GM19395 (cell line): Measurements from ENCODE around the gene JAZF1.

Experiments
- ATAC-seq: cut with Tn5 transposase; IDR thresholded peaks from one replicate; pipeline ENCODE4 v1.9.1; 2021; ENCODE audit warnings: mild to moderate bottlenecking, moderate library complexity; ENCODE audit not compliant: unreplicated experiment

The JAZF1 gene

DNA sequence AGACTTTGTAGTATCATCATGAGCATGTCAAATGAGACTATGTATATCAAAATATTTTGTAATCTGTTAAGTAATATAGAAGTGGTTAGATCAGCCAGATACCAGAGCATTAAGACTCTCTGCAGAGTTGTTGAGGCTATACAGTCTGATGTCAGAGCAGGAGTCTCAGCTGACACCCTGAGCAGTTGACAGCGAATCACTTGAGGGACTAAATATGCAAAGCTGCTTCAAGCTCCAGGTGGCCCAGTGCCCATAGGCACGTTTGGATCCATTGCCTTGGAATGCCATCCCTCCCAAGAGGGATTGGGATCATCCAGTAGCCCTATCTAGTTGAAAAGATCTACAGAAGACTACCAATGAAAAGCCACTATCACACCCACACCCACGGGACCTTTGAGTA is 230.5 kb downstream of the JAZF1 start:
- no peak for ATAC-seq

DNA sequence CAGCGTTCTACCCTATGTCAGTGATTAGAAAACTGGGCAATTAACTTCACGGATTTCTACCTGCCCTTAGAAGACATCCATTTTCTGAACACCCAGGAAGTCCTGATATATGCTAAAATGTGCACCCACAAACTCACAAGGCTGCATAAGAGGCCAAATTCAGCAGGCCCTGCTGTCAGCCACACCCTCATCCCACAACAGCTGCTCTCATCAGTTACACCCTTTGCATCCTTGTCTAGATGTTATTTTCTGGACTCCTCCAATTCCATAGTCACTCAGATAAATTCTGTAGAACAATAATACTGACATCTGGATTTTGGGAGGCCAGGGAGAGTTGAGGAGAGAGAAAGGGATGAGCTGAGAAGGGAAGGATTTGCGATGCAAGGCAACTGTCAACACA is 231.7 kb downstream of the JAZF1 start:
- ATAC-seq, result no peak

DNA sequence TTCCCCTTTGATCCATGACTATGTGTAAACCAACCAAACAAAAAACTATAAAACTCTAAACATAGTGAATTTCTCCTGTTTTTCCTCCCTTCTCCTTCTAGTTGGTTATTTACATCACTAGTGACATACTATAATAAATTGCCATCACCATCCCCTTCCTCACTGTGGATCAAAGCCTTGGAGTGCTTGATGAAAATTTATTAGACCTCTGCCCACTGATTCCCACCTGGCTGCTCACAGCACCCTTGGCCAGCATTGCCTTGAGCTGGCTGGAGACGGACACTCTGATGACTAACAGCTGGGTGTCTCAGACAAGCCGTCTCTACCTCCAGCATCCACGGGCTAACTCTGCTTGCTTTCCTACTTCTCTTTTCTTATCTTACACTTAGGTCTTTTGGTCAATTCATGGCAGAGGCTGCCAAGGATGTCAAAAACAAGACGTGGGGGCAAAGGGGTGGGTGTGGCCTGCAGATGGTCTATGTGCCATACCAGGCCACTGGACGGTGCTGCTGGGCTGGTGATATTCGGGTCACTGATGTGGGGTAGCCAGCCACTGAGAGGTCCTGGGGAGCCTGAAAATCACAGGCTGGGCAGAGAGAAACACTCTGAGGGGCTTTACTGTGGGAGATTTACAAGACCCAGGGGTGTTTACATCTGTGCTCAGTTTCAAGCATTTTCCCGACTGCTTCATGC is 232.9 kb downstream of the JAZF1 start:
- no peak for ATAC-seq

DNA sequence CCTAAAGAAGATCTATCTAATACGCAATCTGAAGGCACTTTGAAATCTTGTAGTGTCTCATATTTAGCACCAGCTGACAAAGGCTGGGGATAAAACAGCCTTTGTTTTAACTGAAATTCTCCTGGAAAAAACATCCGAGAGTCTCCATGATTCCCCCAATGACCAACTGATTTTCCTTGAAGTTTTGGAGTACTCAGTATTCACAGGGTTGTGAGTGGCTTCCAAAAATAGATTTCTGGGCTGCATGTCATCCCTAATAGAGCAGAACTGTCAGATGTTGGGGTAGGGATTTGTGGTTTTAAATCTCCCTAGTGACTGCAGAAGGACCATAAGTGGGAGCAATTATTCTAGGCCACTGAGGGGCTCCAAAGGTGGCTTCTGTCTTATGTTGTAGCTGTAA is 234.2 kb downstream of the JAZF1 start:
- no peak for ATAC-seq

DNA sequence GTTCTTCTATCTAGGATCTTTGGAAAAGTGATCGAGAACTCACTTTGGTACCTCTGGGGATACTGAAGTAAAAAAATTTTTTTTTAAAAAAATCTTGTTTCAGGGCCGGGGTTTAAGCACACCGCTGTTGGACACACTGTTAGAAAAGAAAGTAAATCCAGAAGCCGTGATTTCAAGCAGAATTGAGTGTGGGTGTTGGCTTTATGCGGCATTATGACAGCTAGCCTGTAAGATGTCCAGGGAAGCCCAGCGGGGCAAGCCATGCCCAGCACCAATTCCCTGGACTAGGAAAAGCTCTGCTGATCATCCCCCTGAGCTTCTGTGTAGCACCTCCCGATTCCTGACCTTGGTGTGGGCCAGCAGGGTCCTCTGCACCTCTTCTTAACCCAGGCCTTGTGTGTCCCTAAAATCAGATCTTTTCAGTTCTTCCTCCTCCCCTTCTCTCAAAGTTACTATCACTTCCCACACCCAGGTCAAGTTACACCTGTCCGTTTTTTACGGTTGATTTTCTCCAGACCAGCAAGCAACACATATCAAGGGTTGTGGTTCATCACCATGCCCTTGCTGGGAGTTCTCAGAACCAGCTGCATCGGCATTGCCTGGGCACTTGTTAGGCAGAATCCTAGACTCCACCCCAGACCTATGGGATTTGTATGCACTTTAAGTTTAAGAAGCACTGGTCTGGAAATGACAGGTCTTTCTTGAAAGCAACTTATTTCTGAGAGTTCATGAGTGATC is 235.4 kb downstream of the JAZF1 start:
- no peak for ATAC-seq

DNA sequence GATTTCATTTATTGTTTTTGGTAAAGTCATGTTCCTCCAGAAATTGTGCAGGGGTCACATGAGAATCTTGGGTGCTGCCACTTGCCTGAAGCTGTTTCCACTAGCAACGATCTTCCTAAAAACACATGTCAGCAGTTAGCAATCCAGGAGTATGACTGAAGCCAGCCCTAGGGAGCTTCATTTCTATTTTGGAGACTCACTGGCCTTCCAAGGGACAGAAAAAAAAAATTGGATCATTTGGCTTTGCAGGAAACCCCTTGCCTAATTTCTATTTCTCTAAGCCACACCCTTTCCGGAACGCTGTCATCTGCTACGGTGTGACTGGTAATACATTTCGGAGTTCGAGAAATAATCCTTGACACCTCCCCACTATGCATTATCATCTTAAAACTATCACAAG is 236.0 kb downstream of the JAZF1 start:
- ATAC-seq, result no peak

DNA sequence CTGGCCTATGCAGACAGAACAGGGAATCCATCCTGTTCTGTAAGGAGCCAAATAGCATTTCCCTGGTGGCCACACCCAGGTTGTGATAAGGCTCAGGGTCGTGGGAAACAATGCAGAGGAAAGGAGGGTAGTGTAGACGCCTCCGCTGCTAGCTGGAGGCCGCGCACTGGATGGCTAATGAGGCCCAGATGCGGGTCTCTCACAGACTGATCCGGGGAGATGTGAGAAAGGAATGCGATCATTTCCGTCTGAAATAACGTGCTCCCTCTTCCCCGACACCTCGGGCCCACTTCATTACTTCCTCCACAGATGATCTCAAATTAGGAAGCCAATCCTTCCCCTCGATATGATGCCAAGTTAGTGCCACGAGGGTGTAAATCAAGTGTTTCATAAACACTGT is 237.4 kb downstream of the JAZF1 start:
- no peak for ATAC-seq

DNA sequence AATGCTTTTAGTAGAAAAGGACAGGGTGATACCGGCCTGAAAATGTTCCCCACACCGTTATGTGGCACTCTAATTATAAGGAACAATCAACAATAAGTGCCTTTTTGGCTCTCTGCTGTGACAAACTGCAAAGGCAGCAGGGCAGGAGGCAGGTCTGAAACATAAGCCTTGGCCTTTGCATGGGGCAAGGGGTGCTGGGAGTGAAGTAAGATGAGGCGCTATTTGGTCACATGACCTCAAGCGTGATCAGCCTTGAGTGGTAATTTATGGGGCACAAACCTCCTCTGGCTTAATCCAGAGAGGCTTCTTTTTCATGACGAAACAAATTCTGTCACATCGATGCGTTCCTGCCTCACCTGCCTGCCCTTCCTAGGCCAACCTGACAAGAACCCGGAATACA is 237.9 kb downstream of the JAZF1 start:
- ATAC-seq, result no peak

DNA sequence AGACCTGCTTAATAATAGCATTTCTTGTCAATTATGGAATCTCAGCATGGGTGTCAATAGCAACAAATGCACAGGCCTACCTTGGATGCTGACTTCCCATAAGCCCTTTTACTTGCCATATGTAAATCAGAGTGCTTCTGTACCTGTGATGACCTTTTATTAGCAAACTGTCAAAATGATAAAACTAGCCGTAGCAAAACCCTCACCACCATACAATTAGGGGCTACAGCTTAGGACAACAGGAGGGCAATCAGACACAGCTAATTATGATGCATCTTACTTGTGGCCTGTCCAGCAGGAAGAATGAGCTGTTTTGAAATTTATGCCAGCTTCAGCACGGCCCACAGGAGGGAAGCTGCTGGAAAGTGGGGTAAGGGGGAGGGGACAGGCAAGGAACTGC is 239.1 kb downstream of the JAZF1 start:
- no peak for ATAC-seq

DNA sequence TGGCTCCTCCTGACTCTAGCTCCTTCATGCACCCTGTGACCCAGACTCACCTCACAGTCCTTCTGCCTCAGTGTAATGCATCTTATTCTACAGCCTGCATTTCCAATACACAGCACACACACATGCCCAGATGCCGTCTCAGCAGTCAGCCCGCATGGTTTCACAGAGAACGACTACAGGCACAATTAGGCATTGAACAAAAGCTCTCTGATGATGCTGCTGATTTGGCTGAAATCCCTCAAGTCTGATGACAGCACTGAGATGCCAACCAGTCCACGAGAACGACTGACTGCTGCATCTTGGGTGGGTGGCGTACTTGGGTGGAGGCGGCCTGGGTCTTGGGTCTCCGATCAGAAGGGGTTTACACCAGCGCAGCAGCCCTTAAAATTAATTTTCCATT is 240.3 kb downstream of the JAZF1 start:
- ATAC-seq, result no peak

DNA sequence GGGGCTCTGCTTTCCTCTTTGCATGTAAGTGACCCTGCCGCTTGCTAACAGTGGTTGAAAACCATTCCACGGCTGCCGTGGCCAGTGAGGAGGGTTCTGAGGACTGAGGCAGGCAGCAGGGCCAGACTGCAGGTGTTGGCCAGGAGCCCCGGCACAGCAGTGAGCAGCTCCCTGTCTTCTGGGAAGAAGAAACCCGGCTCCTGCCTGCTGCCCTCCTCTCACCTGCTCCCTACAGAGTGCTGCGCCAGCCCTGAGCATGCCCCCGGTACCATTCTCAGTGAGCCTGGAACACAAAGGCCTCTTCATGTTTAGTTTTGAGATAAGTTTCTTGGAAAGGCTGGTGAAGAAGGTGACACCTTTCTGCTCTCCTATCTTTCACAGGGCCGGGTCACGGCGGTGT is 240.7 kb downstream of the JAZF1 start:
- no peak for ATAC-seq

DNA sequence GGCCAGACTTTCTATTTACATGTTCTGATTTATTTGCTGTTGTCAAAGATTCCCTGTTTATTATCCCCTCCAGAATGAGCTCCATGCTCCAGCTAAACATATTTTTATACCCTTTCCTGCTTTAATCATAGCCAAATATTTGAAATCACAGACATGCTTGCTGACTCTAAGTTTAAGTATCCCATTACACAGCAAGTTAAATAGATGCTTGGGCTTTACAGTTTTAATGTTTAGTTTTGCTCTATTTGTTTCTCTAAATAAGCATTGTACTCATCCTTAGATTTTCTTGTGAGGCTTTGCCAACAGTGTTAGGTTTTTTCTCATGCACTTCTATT is 243.9 kb downstream of the JAZF1 start:
- ATAC-seq, result no peak

DNA sequence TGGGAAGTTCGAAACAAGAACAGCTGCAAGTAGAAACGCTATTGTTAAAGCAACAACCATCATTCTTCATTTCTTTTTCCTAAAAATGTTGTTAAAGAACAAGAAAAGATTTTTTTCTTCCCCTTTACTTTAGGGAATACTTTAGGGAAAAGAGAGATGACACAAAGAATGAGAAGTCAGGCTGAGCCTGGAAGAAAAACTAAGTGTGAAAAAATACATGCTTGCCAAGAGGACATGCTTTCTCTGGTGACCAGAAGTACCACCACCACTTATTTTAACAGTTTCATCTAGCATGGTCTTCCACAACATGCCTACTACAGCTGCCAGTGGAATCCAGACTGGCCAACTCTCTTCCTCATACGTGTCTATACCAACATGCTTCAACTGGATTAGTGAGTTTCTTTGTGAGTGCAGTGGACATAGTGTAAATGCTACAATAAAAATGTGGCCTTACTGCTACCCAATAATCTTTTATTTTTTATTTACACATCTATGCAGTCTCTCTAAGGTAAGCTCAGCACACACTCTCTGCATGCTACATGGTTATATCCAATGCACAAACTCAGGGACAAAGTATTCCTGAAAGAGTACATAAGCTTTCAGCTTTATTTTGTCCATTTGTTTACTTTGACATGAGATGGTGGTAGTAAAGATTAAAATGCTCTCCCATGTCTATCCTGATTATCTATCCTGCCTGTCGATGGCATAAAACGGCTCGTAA is 244.4 kb downstream of the JAZF1 start:
- no peak for ATAC-seq

DNA sequence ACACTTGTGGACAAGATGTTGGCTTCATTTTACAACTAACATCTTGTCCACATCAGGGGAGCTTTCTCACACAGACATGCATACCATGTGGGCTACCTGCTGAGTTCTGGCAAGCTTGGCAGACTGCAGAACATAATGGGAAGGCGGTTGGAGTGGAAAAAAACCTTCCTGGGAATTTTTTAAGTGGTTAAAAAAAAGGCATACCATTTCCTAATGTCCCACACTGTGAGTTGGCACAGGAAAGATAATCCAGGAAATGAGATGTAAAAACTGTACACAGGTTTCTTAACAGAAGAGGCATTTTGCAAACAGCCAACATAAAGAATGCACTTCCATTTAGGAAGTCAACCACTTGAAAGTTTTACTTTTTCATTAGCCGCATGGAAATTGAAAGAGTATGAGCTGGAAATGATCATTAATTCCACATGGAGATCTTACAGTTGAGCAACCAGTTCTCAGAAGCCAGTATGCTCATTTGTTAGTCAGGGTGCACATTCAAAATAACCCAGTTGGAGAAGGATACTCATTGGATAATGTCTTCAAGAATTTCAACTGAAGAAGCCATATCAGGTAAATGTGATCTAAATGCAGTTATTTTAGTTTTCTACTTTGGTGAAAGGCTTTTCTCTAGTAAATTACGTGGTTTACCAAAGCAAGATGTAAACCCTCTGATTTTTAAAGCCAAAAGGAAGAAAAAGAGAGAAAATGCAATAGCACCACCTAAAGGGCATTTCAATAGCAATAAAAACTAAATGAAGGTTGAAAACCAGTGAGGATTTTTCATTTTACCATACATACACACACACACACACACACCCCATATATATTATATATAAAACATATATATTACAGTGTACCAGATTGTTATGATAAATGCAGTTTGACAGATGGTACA is 246.7 kb downstream of the JAZF1 start:
- no peak for ATAC-seq

DNA sequence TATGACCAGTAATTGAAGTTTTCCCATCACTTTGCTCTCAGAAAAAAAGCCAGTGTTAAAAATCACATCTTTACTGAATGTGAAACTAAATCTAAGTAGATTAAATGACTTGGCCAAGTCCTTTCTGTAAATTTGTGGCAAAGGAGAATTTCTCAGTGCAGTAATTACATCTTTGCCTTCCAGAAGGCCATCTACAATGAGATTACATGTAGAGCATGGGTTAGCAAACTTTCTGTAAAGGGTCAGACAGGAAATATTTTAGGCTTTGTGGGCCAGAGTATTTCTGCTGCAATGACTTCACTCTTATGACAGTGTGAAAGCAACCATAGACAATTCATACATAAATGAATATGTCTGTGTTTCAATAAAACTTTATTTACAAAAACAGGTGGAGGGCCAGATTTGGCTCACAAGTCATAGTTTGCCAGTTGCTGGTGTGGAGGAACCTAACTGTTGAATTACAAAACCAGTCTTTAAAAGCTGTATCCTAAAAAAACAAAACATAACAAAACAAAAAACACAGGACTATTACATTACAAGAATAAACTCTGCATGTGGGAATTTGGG is 249.6 kb downstream of the JAZF1 start:
- no peak for ATAC-seq

DNA sequence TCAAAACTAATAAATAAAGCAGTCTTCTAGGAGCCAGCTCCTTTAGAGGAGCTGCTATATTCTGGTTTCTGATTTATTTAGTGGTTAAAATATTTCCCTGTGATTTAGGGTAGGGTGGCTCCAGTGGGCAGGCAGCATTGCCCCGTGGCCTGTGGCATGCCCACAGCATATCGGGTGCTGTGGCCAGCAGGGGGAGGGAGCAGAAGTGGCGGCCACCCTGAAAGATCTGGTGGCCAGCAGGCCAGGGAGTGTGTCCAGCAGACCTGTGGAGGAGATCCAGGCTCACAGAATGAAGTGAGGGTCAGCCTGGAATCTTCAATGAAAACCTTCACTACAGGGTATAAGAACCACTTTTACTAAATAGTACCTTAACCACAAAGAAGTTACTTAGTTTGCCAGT is 251.5 kb downstream of the JAZF1 start:
- ATAC-seq, result no peak

DNA sequence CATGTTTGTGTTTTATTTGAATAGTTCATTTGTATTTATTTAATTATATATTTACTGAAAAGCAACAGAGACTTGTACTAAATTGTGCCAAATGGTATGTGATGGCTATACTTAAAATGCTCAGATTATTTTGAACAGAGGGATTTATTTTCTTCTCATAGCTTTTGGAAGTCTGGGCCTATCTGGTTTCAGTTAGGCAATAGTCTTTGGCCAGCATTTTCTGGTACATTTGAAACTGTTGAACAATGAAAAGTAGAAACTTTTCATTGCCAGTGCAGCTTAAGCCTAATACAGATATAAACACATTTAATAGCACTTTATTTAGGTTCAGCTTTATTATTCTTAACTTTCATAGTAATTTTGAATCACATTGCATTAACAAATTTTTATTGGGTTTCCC is 252.6 kb downstream of the JAZF1 start:
- ATAC-seq, result no peak

DNA sequence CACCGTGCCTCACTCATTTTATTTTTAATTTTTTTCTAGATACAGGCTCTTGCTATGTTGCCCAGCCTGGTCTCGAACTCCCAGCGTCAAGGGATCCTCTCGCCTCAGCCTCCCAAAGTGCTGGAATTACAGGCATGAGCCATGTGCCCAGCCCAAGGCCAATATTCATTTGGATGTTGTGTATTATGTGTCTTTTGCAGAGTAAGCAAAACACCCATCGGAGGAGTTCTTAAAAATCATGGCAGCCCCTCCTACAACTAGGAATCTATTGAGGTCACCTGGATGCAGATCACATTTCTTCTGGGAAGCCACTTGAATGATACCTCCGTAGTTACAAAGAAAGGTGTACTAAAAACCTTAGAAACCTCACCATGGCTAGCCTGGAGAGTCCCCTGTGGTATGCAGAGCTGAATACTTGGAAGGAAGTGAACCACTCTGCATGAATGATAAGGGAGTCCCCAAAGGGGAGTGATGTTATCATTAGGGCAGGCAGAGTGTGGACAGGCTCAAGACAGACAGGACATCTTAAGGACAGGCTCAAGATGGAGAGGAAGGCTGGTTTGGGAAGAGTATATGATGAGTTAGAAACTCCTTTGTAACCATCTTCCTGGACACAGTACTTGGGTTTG is 254.9 kb downstream of the JAZF1 start:
- no peak for ATAC-seq

DNA sequence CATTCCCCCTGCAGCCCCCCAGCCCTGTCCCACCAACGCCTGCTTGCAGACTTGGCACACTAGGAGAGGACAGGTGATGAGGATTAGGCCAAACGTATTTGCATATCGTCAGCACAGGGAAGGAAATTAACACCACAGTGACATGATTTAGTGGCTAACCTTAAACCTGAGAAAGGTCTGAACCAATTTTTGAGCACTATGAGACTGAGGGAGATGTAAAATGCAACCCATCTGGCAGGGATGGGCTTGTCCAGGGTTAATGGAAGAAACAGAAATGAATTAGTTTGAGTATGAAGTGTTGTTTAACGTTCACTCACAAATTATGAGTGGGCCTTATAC is 257.0 kb downstream of the JAZF1 start:
- ATAC-seq, result no peak

DNA sequence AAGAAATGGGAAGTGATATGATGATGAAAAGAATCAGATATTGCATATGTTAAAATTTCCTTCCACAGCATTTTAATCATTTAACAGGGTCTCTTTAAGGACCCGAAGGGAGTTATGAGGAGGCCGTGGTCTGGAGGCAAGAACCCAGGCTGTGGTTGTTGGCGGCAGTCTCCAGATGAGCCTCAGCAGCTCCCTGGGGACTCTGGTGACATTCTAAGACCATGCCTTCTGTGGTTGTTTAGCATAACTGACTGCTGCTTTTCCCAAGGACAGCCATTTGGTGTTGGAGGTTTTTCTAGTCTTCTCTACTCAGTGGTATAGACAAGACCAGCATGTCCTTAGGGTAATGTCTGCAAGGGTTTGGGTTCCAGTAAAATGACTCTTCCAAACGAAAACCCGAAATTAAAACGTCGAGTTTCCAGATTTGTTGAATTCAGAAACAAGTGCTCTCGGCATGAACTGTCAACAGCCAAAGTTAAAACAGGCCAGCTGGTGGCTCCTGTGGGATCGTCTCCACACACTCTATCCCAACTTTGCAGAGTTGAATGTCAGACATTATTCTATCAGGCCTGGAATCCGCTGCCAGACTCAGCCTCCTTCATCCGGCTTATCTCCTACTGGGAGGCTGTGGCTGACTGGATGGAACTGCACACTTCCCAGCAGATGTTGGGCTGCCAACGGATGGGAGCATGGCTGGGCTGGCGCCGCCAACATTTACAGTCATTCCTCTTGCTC is 257.5 kb downstream of the JAZF1 start:
- ATAC-seq, result no peak
